ENCODE results near the gene SOBP. TPM values are rescaled to one million over a fixed set of nuclear protein-coding genes. Genes with fewer than 3 reads are reported as not detected.

SOBP gene
- total RNA-seq, 1 donor from 2014 or later = 13.3 TPM

- H3K4me3 ChIP-seq = no peak overlapping the region
- no peaks in the 10 kb centered on the region for H3K9me3 ChIP-seq
- no peaks in the 10 kb centered on the region for H3K27me3 ChIP-seq
- no peak overlapping the region for H3K27ac ChIP-seq
- TF ChIP-seq POLR2A (IDR thresholded peaks at IDR 0.05) (no peak), POLR2AphosphoS5 (IDR thresholded peaks at IDR 0.05; ENCODE audit: insufficient read depth in 1 of 2, low read depth in 1 of 2) (no peak), CTCF (IDR thresholded peaks at IDR 0.05) (no peak)
- no peaks in the 10 kb centered on the region for H3K4me1 ChIP-seq
- H3K36me3 ChIP-seq = no peaks in the 10 kb centered on the region
- no peak for DNase-seq (ENCODE audit: extremely low spot score in 2 of 2)
- intact Hi-C loops (cut with DNase I) = no loop called here
Observed at GRCh38 chr6:107612762-107613415, 123.0 kb downstream of the SOBP start.

- Histone ChIP-seq H3K27me3 (no peaks in the 10 kb centered on the region), H3K36me3 (no peaks in the 10 kb centered on the region), H3K4me1 (no peaks in the 10 kb centered on the region), H3K27ac (no peak overlapping the region), H3K9me3 (no peaks in the 10 kb centered on the region), H3K4me3 (no peak overlapping the region)
- DNase-seq (ENCODE audit: extremely low spot score in 2 of 2) = no peak
- intact Hi-C loops (cut with DNase I) = no loop called here
- TF ChIP-seq POLR2A (IDR thresholded peaks at IDR 0.05) (no peak), POLR2AphosphoS5 (IDR thresholded peaks at IDR 0.05; ENCODE audit: insufficient read depth in 1 of 2, low read depth in 1 of 2) (no peak), CTCF (IDR thresholded peaks at IDR 0.05) (no peak)
Observed at GRCh38 chr6:107613651-107614379, 123.9 kb downstream of the SOBP start.

GRCh38 chr6:107614828-107615227, 124.9 kb downstream of the SOBP start:
- Histone ChIP-seq H3K9me3 (no peaks in the 10 kb centered on the region), H3K27ac (no peak overlapping the region), H3K4me1 (no peaks in the 10 kb centered on the region), H3K4me3 (no peak overlapping the region), H3K27me3 (no peaks in the 10 kb centered on the region), H3K36me3 (no peaks in the 10 kb centered on the region)
- no peak for DNase-seq (ENCODE audit: extremely low spot score in 2 of 2)
- intact Hi-C loops (cut with DNase I) = no loop called here
- no peak for TF ChIP-seq POLR2AphosphoS5 (IDR thresholded peaks at IDR 0.05; ENCODE audit: insufficient read depth in 1 of 2, low read depth in 1 of 2)
- TF ChIP-seq CTCF (IDR thresholded peaks at IDR 0.05) = no peak
- TF ChIP-seq POLR2A (IDR thresholded peaks at IDR 0.05) = no peak

GRCh38 chr6:107616775-107617174, 126.9 kb downstream of the SOBP start:
- DNase-seq (ENCODE audit: extremely low spot score in 2 of 2) = no peak
- Histone ChIP-seq H3K4me3 (no peak overlapping the region), H3K9me3 (no peaks in the 10 kb centered on the region), H3K27ac (no peak overlapping the region), H3K27me3 (no peaks in the 10 kb centered on the region), H3K36me3 (no peaks in the 10 kb centered on the region), H3K4me1 (no peaks in the 10 kb centered on the region)
- TF ChIP-seq POLR2AphosphoS5 (IDR thresholded peaks at IDR 0.05; ENCODE audit: insufficient read depth in 1 of 2, low read depth in 1 of 2) (no peak), CTCF (IDR thresholded peaks at IDR 0.05) (no peak), POLR2A (IDR thresholded peaks at IDR 0.05) (no peak)
- intact Hi-C loops (cut with DNase I) = no loop called here

- intact Hi-C loops (cut with DNase I) = no loop called here
Observed at GRCh38 chr6:107617341-107617932, 127.5 kb downstream of the SOBP start.

More at GRCh38 chr6:107617341-107617932, 127.5 kb downstream of the SOBP start:
- H3K27me3 ChIP-seq = no peaks in the 10 kb centered on the region
- TF ChIP-seq CTCF (IDR thresholded peaks at IDR 0.05) = no peak
- TF ChIP-seq POLR2A (IDR thresholded peaks at IDR 0.05) = no peak
- no peaks in the 10 kb centered on the region for H3K36me3 ChIP-seq
- no peaks in the 10 kb centered on the region for H3K4me1 ChIP-seq
- H3K4me3 ChIP-seq = no peak overlapping the region
- H3K9me3 ChIP-seq = no peaks in the 10 kb centered on the region
- no peak for DNase-seq (ENCODE audit: extremely low spot score in 2 of 2)
- H3K27ac ChIP-seq = no peak overlapping the region

Measured in vagina (tissue), 2 donors.